HG02973 (cell line): ENCODE data around the gene CREG1.

Source experiments
- ATAC-seq: cut with Tn5 transposase; IDR thresholded peaks from one replicate; pipeline ENCODE4 v1.9.1; 2021; ENCODE audit warnings: moderate library complexity; ENCODE audit not compliant: unreplicated experiment

CREG1 gene

DNA sequence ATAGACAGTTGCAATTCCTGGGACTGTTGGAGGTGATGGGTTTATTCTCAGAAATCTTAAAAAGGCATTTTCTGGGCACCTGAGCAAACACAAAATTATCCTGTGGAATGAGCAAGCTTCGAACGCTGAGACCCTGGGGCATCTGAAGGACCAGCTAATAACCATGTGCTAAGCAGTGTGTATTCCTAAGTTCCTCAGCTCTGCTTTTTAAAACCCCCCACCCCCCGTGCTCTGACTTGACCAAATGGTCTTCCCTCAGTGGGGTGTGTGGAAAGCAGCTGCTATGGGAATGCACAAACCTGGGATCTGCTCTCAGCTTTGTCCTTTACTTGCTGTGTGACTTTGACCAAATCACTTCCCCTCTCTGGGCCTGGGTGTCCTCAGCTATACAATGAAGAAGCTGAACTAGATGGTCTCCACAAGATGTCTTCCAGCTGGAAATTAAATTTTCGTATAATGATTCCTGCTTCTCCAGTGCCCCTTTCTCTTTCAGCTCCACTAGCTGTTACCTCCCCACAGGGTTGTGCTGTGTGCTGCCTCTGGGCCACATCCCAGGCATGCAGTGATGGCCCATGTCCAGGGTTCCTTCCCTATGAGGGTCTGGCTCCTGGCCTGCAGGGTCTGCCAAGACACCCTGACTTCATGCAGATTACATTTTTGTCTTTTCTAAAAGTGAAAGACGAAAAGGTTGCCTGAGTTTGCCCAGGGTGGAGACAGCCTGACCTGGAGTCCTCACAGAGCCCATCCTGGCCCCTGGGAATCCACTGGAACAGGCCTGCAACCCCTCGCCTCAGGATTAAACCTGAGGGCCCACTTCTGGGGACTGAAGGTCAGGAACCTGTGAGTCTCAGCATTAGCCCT lies 20.4 kb downstream of the CREG1 start:
- no peak for ATAC-seq

DNA sequence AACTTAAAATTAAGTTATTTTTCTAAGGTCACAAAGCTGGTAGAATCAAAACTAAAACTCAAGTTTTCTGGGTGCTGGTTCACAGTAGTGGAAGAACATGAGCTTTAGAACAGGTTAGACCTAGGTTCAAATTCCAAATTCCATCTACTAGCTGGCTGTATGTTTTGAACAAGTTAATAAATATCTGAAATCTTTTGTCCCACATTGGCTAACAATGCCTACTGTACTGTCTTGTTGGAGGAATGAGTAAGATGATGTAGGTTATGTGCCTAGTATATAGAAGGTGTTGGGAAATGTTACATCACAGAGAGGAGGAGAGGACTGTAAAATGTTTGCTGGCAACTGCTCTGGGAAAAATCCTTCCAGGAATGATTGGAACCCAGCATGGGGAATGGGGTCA lies 21.2 kb downstream of the CREG1 start:
- no peak for ATAC-seq

DNA sequence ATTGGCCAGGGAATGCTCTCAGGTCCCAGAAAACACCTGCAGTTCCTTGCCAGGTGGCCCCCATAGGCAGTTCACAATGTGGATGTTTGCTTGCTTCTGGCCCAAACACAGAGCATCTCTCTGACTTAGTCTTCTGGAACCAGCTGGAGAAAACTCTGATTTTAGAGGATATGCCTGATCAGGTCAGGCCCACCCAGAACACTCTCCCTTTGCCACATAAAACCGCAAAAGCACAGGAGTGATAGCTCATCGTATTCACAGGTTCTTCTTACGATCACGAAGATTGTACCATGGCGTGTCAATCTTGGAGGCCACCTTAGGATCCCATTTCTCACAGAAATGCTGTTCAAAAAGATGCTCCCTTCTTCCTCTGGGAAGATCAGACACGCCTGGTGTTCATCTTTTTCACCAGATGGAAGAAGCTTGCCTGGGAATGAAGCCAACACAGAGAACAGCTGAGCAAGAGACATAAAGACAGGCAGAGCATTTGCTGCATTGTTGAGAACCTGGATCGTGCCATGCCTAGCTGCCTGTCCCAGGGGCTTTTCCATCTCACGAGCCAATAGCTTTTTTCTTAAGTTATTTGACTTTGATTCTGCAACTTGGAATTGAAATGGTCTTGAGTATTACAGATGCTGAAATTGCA lies 23.6 kb downstream of the CREG1 start:
- no peak for ATAC-seq

GRCh38 chr1:167528057-167528728 lies 25.4 kb downstream of the CREG1 start:
- ATAC-seq, result no peak

DNA sequence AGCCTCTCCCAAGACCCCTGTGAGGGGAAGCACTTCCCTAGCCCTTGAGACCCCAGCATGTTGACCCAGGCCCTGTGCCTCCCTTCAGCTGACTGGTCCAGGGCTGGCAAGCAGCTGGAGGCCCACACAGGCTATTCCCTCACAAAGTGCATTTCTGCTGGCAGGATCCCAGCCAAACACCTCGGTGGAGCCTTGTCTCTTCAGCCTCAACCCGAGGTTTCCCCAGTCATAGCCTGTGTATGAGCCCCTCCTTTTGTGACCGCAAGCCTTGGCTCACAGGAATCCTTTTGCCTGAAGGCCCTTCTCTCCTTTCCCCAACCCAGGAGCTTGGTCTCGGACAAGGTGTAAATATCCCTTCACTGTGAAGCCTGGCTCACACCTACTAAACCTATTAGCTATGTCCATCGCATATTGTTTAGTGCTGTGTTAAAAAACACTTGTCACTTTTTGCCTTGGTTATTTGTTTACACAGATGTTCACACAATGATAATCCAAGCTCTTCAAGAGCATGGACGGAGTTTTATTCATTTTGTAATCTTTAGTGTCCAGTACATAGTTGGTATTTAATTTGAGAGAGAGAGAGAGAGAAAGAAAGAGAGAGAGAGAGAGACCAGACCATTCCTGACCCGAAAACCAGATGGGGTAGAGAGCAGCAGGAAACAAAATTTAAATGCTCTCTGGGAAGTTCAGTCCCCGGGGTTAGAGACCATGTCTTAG lies 26.7 kb downstream of the CREG1 start:
- no peak for ATAC-seq

DNA sequence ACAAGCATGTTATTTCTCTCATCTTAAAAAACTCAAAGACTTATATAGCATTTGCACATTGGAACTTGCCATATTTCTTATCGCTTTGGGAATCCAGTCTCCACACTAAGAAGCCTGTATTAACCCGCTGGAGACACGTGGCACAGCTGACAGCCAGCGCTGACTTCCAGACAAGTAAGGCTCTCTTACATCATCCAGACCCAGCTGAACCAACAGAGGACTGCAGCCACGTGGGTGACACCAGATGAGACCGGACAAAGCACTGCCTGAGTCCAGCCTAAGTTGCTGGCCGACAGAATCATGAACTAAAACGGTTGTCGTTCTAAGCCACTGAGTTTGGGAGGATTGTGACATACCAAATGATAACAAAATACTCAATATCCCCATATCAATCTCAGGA lies 28.9 kb downstream of the CREG1 start:
- ATAC-seq, result no peak

DNA sequence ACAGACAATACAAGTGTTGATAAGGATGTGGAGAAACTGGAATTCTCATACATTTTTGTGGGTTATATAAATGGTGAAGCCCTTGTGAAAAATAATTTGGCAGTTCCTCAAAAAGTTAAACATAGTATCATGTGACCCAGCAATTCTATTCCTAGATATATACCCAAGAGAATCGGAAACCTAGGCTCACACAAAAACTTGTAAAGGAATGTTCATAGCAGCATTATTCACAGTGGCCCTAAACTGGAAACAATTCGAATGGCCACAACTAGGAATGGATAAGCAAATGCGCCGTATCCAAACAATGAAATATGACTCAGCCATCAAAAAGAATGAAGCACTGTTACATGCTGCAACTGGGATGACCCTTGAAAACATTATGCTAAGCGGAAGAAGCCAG lies 31.3 kb downstream of the CREG1 start:
- no peak for ATAC-seq

DNA sequence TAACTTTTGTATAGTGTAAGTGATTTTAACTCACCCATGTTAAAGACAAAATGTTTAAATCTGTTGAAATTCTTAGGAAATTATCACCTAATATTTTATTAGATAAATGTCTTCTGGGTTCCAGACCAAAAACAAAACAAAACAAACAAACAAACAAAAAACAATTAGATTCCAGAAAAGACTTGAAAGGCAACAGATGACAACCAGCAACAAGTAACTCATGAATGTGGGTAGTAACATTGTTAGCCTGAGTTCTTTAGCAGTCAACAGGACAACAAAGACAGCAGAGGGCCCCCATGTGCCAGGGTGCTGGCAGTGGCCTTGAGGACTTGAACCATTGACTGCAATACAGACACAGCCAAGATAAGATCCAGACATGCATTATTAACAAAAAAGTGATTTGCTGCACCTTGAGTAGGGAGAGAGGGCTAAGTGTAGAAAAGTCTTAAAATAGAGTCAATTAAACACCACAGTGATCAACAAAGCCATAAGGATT lies 32.8 kb downstream of the CREG1 start:
- ATAC-seq, result no peak

DNA sequence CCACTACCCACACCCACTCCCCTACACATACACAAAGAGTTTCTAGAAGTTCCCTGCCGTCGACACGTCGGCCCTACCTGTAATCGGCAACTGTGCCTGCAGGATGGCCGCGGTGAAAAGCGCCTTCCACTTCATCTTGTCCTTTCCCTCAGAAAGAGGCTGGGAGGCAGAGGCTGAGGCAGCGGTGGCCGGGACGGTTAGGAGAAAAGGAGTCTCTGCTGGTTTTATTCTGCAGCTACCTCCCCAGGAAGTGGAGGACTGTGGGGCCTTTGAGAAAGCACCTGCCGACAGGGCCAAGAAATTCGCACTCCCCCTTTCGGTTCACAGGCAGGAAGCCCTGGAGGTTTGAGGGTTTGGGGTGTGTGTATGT lies 35.2 kb downstream of the CREG1 start, which contains the start of gene CD247:
CD247 (minus strand) TSS at position 199 of the 370 bp plus-strand sequence; CDS start at position 135, 64 bp downstream.
- no peak for ATAC-seq

- no peak for ATAC-seq
Observed at GRCh38 chr1:167517535-167518330, 35.8 kb downstream of the CREG1 start.

DNA sequence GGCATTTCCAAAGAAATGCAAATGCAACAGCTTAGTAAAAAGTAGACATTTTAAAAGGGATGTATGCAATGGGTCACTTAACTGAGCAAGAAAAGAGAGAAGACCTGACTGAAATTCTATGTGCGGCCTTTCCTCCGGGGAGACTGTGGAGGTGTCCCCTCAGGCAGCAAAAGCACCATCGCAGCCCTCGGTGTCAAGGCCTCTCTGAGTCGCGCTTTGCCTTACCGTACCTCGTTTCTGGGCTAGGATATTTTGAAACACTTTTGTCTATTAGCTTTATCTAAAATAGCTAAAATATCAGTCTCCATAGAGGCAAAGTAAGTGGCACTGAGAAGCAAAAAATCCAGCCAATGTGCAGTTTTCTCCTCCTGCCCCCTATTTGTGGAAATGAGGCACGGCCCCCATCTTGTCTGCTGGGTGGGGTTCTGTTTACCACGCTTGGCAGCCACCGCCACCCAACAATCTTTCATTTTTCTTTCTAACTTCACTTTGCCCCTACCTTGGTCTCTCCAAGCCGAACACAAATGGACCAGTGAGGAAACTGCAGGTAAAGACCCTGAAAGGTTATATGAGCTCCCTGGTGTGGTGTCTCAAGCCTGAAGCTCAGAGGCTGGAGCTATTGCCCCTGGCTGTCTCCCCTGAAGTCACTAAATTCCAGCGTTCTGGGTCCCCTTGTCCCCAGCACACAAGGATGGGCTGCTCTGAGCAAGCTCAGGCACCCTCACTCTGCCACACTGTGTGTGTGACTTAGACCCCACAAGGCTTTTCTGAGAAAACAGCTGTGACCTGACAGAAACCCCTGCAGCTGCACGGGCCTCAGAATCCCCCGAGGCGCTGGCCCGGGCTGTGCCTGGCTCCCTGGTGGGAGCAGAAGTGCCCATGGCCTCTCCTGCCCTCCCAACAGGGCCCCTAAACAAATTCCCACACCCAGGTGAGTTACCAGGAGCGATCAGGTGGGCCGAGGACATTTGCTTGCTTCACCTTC lies 36.9 kb downstream of the CREG1 start:
- ATAC-seq, result no peak

DNA sequence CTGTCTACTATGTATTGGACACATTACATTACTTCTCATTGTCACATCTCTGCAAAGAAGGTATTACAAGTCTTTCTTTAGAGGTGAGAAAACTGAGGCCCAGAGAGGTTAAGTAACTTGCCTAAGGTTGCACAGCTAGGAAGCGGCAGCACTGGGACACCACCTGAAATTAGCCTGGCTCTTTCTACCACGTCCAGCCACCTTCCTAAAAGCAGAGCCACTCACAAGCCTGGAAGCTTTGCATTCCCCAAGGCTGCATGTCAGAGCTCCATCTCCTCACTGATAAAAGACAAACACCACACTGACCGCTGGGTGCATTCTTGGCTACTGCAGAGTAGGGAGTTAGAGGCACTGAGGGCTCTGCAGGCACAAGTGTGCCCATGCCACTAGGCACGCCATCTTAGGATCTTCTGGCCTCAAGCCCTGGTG lies 37.7 kb downstream of the CREG1 start:
- ATAC-seq, result no peak

GRCh38 chr1:167515461-167515860 lies 38.1 kb downstream of the CREG1 start:
- ATAC-seq, result no peak

DNA sequence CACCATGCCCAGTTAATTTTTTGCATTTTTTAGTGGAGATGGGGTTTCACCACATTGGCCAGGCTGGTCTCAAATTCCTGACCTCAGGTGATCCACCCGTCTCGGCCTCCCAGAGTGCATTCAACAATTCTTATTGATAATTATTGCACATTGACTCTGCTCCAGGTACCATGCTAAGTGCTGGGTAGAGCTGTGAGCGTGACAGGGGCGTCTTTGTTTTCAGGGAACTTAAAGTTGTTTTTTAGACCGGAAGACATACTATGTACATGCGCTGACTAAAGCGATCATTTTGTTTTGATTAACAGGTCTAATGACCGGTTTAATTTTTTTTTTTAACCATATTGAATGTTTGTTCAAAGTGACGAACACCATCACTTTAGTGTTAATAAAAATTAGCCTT lies 39.3 kb downstream of the CREG1 start:
- no peak for ATAC-seq

DNA sequence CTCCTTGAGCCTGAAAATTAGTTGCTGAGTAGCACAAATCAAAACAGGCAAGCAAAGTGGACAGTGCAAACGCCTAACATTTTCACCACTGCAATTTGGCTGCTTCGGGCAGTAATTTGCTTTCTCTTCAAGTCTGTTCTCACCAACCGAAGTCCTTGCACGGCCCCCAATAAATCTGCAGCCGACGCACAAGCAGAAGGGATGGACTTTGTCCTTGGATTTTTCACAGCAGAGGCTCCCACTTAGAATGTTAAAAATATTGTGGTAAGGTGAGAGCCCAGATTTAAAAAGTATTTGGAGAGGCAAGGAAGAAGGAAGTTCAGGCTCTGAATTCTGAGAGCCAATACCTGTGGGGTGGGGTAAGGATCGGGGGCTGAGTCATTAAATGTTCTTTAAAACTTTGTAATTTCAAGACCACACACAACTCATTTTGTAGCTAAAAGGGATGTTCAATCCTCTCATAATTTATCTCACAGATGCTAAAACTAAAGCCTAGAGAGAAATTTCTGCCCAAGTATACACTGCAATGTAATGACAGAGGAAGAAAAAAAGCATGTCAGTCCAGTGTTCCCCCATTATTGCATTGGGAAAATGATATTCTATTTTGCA lies 41.4 kb downstream of the CREG1 start:
- no peak for ATAC-seq

- no peak for ATAC-seq
Observed at GRCh38 chr1:167511374-167511986, 42.1 kb downstream of the CREG1 start.

GRCh38 chr1:167510881-167511280 lies 42.7 kb downstream of the CREG1 start:
- no peak for ATAC-seq

- no peak for ATAC-seq
Observed at GRCh38 chr1:167510244-167510643, 43.3 kb downstream of the CREG1 start.
